ENCODE data around the gene TEK.

DNA sequence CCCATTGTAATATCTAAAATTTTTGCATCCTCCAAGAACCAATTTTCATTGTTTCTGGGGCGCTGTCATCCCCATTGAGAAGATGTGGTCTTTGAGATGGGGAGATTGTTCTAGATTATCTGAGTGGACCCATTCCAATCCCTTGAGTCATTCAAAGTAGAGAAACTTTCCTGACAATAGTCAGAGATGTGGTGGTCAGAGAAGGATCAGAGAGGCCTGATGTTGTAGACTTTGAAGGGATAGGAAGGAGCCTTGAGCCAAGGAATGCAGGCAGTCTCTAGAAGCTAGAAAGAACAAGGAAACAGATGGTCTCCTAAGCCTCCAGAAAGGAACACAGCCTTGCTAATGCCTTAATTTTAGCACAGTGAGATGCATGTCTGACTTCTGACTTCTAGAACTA is 80.4 kb downstream of the TEK start:
- TF ChIP-seq POLR2AphosphoS5 (IDR thresholded peaks at IDR 0.05; ENCODE audit: low read depth) (no peak), GABPA (IDR thresholded peaks at IDR 0.05; ENCODE audit: low read depth) (no peak), SPI1 (IDR thresholded peaks at IDR 0.05; ENCODE audit: borderline replicate concordance, low read depth) (no peak)
- TF ChIP-seq, protein P1, sequence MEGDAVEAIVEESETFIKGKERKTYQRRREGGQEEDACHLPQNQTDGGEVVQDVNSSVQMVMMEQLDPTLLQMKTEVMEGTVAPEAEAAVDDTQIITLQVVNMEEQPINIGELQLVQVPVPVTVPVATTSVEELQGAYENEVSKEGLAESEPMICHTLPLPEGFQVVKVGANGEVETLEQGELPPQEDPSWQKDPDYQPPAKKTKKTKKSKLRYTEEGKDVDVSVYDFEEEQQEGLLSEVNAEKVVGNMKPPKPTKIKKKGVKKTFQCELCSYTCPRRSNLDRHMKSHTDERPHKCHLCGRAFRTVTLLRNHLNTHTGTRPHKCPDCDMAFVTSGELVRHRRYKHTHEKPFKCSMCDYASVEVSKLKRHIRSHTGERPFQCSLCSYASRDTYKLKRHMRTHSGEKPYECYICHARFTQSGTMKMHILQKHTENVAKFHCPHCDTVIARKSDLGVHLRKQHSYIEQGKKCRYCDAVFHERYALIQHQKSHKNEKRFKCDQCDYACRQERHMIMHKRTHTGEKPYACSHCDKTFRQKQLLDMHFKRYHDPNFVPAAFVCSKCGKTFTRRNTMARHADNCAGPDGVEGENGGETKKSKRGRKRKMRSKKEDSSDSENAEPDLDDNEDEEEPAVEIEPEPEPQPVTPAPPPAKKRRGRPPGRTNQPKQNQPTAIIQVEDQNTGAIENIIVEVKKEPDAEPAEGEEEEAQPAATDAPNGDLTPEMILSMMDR (IDR thresholded peaks at IDR 0.05; ENCODE audit: insufficient read depth, low read length), result no peak
- TF ChIP-seq, protein P2, sequence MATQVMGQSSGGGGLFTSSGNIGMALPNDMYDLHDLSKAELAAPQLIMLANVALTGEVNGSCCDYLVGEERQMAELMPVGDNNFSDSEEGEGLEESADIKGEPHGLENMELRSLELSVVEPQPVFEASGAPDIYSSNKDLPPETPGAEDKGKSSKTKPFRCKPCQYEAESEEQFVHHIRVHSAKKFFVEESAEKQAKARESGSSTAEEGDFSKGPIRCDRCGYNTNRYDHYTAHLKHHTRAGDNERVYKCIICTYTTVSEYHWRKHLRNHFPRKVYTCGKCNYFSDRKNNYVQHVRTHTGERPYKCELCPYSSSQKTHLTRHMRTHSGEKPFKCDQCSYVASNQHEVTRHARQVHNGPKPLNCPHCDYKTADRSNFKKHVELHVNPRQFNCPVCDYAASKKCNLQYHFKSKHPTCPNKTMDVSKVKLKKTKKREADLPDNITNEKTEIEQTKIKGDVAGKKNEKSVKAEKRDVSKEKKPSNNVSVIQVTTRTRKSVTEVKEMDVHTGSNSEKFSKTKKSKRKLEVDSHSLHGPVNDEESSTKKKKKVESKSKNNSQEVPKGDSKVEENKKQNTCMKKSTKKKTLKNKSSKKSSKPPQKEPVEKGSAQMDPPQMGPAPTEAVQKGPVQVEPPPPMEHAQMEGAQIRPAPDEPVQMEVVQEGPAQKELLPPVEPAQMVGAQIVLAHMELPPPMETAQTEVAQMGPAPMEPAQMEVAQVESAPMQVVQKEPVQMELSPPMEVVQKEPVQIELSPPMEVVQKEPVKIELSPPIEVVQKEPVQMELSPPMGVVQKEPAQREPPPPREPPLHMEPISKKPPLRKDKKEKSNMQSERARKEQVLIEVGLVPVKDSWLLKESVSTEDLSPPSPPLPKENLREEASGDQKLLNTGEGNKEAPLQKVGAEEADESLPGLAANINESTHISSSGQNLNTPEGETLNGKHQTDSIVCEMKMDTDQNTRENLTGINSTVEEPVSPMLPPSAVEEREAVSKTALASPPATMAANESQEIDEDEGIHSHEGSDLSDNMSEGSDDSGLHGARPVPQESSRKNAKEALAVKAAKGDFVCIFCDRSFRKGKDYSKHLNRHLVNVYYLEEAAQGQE (IDR thresholded peaks at IDR 0.05; ENCODE audit: insufficient replicate concordance, low read depth), result no peak
